ENCODE data around the gene HMGN4. TPM values are rescaled to one million over a fixed set of nuclear protein-coding genes. Genes with fewer than 3 reads are reported as not detected.
A peak's percentile ranks its signal among the peaks of the same experiment; 100 is the strongest.
"Not testable (repeated sequence)": the region's sequence is repeated elsewhere in the genome, so short reads cannot be mapped to it uniquely, and the experiment has no call there.

Gene HMGN4
- total and polyA plus RNA-seq, 2 donors, result 62.1 to 110 TPM

GRCh38 chr6:26500102-26500501 is 38.1 kb upstream of the HMGN4 start, which contains the start of gene BTN1A1:
Gene BTN1A1, plus strand, starts transcription at chr6:26500303. Its CDS starts 984 bp downstream, at chr6:26501287.
- Histone ChIP-seq H3K4me3 (ENCODE audit: low read length in 2 of 2) (no peak within 1 kb of the TSS), H3K36me3 (ENCODE audit: control insufficient read depth in 2 of 2, insufficient read depth in 2 of 2, low read length in 1 of 2) (no peaks in the 10 kb centered on the region), H3K27ac (ENCODE audit: low read depth in 1 of 2, low read length in 1 of 2) (no peak within 1 kb of the TSS), H3K27me3 (ENCODE audit: control insufficient read depth in 2 of 2, insufficient read depth in 1 of 2, low read length in 1 of 2) (peaks cover 10 to 32% of the 10 kb centered on the region in 2 donors), H3K4me1 (ENCODE audit: control insufficient read depth in 2 of 2, insufficient read depth in 2 of 2, low read length in 2 of 2) (peaks cover 5 to 13% of the 10 kb centered on the region in 2 donors), H3K9me3 (ENCODE audit: control insufficient read depth in 2 of 2, insufficient read depth in 1 of 2, low read length in 1 of 2) (no peaks in the 10 kb centered on the region)
- WGBS, result 48% methylated on average over 2 of the region's 2 CpGs
- DNase-seq (ENCODE audit: low read depth in 6 of 9, low spot score in 9 of 9), result no peak

DNA sequence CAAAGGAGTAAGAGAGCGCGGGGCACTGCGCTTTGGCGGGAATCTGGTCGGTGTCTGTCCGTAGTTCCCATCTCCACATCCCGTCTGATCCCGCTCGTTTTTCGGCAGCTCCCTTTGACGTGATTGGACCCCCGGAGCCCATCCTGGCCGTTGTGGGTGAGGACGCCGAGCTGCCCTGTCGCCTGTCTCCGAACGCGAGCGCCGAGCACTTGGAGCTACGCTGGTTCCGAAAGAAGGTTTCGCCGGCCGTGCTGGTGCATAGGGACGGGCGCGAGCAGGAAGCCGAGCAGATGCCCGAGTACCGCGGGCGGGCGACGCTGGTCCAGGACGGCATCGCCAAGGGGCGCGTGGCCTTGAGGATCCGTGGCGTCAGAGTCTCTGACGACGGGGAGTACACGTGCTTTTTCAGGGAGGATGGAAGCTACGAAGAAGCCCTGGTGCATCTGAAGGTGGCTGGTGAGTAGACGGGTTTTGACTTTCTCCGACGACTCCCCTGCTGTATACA is 36.6 kb upstream of the HMGN4 start:
- WGBS, result 13% methylated on average over 49 of the region's 49 CpGs

GRCh38 chr6:26502165-26502564 is 36.0 kb upstream of the HMGN4 start:
- Histone ChIP-seq H3K27me3 (ENCODE audit: control insufficient read depth in 2 of 2, insufficient read depth in 1 of 2, low read length in 1 of 2) (peaks cover 10 to 32% of the 10 kb centered on the region in 2 donors), H3K9me3 (ENCODE audit: control insufficient read depth in 2 of 2, insufficient read depth in 1 of 2, low read length in 1 of 2) (no peaks in the 10 kb centered on the region), H3K27ac (ENCODE audit: low read depth in 1 of 2, low read length in 1 of 2) (no peak overlapping the region), H3K36me3 (ENCODE audit: control insufficient read depth in 2 of 2, insufficient read depth in 2 of 2, low read length in 1 of 2) (no peaks in the 10 kb centered on the region), H3K4me3 (ENCODE audit: low read length in 2 of 2) (peak overlapping the region in 1 of 2 donors; percentile 42), H3K4me1 (ENCODE audit: control insufficient read depth in 2 of 2, insufficient read depth in 2 of 2, low read length in 2 of 2) (peaks cover 3 to 13% of the 10 kb centered on the region in 2 donors)
- DNase-seq (ENCODE audit: low read depth in 6 of 9, low spot score in 9 of 9), result no peak

More for the DNA sequence above, 36.6 kb upstream of the HMGN4 start:
- peak in 5 of 9 donors; percentile 1 to 40 (median 16) for DNase-seq (ENCODE audit: low read depth in 6 of 9, low spot score in 9 of 9)
- peak overlapping the region; percentile 25 to 42 for H3K4me3 ChIP-seq (ENCODE audit: low read length in 2 of 2)
- H3K27me3 ChIP-seq (ENCODE audit: control insufficient read depth in 2 of 2, insufficient read depth in 1 of 2, low read length in 1 of 2), result peaks cover 10 to 32% of the 10 kb centered on the region in 2 donors
- H3K36me3 ChIP-seq (ENCODE audit: control insufficient read depth in 2 of 2, insufficient read depth in 2 of 2, low read length in 1 of 2), result no peaks in the 10 kb centered on the region
- no peak overlapping the region for H3K27ac ChIP-seq (ENCODE audit: low read depth in 1 of 2, low read length in 1 of 2)
- no peaks in the 10 kb centered on the region for H3K9me3 ChIP-seq (ENCODE audit: control insufficient read depth in 2 of 2, insufficient read depth in 1 of 2, low read length in 1 of 2)
- peaks cover 5 to 13% of the 10 kb centered on the region in 2 donors for H3K4me1 ChIP-seq (ENCODE audit: control insufficient read depth in 2 of 2, insufficient read depth in 2 of 2, low read length in 2 of 2)

- H3K27ac ChIP-seq (ENCODE audit: low read depth in 1 of 2, low read length in 1 of 2), result no peak overlapping the region
Observed at GRCh38 chr6:26502626-26503025, 35.5 kb upstream of the HMGN4 start.

DNA sequence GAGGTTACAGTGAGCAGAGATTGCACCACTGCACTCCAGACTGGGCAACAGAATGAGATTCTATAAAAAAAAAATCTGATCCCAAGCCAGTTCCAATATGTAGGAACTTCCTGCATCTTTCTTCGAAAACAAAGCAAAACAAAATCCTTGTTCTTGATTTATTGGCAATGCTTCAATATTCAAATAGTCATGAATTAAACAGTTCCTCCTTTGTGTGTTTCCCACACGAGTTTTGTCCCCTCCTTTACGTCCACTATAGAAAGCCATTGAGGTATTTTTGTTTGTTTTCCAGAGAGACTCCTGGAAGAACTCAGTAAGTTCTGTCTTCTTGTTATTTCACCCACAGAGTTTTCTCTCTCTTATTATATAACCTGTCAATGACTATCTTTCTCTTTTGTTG is 30.5 kb upstream of the HMGN4 start:
- no peak overlapping the region for H3K27ac ChIP-seq (ENCODE audit: low read depth in 1 of 2, low read length in 1 of 2)
- H3K4me3 ChIP-seq (ENCODE audit: low read length in 2 of 2), result no peak overlapping the region
- peaks cover 0 to 6% of the 10 kb centered on the region in 2 donors for H3K27me3 ChIP-seq (ENCODE audit: control insufficient read depth in 2 of 2, insufficient read depth in 1 of 2, low read length in 1 of 2)
- H3K36me3 ChIP-seq (ENCODE audit: control insufficient read depth in 2 of 2, insufficient read depth in 2 of 2, low read length in 1 of 2), result no peaks in the 10 kb centered on the region
- 84% methylated on average over 3 of the region's 3 CpGs for WGBS
- no peaks in the 10 kb centered on the region for H3K9me3 ChIP-seq (ENCODE audit: control insufficient read depth in 2 of 2, insufficient read depth in 1 of 2, low read length in 1 of 2)
- DNase-seq (ENCODE audit: low read depth in 6 of 9, low spot score in 9 of 9), result no peak
- no peaks in the 10 kb centered on the region for H3K4me1 ChIP-seq (ENCODE audit: control insufficient read depth in 2 of 2, insufficient read depth in 2 of 2, low read length in 2 of 2)

More at GRCh38 chr6:26502626-26503025, 35.5 kb upstream of the HMGN4 start:
- Histone ChIP-seq H3K27me3 (ENCODE audit: control insufficient read depth in 2 of 2, insufficient read depth in 1 of 2, low read length in 1 of 2) (peaks cover 10 to 32% of the 10 kb centered on the region in 2 donors), H3K36me3 (ENCODE audit: control insufficient read depth in 2 of 2, insufficient read depth in 2 of 2, low read length in 1 of 2) (no peaks in the 10 kb centered on the region), H3K4me1 (ENCODE audit: control insufficient read depth in 2 of 2, insufficient read depth in 2 of 2, low read length in 2 of 2) (peaks cover 3 to 13% of the 10 kb centered on the region in 2 donors), H3K4me3 (ENCODE audit: low read length in 2 of 2) (no peak overlapping the region), H3K9me3 (ENCODE audit: control insufficient read depth in 2 of 2, insufficient read depth in 1 of 2, low read length in 1 of 2) (no peaks in the 10 kb centered on the region)
- WGBS, result 95% methylated on average over 3 of the region's 3 CpGs
- DNase-seq (ENCODE audit: low read depth in 6 of 9, low spot score in 9 of 9), result no peak

GRCh38 chr6:26511033-26511432 is 27.1 kb upstream of the HMGN4 start:
- WGBS, result 97% methylated on average over 8 of the region's 8 CpGs

DNA sequence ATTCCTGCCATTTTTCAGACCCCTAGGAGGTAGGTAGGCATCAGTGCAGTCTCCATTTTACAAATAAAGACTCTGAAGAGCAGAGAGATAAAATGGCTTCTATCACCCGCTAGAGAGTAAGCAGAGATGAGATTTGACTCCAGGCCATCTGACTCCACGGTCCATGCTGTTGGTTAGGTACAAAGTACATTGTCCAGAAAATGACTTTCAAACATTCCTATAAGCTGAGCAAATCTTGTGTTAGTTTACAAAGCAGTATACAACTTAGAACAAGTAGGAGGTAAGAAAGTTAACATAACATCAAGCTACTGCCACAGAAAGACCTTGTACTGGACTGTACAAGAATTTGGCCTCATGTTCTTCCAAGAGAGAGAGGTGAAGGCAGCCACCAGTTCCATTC is 23.2 kb upstream of the HMGN4 start:
- no peaks in the 10 kb centered on the region for H3K9me3 ChIP-seq (ENCODE audit: control insufficient read depth in 2 of 2, insufficient read depth in 1 of 2, low read length in 1 of 2)
- 97% methylated on average over 2 of the region's 2 CpGs for WGBS
- no peaks in the 10 kb centered on the region for H3K27me3 ChIP-seq (ENCODE audit: control insufficient read depth in 2 of 2, insufficient read depth in 1 of 2, low read length in 1 of 2)
- H3K36me3 ChIP-seq (ENCODE audit: control insufficient read depth in 2 of 2, insufficient read depth in 2 of 2, low read length in 1 of 2), result no peaks in the 10 kb centered on the region
- H3K4me3 ChIP-seq (ENCODE audit: low read length in 2 of 2), result no peak overlapping the region
- no peak for DNase-seq (ENCODE audit: low read depth in 6 of 9, low spot score in 9 of 9)
- no peaks in the 10 kb centered on the region for H3K4me1 ChIP-seq (ENCODE audit: control insufficient read depth in 2 of 2, insufficient read depth in 2 of 2, low read length in 2 of 2)
- H3K27ac ChIP-seq (ENCODE audit: low read depth in 1 of 2, low read length in 1 of 2), result no peak overlapping the region

More at GRCh38 chr6:26511033-26511432, 27.1 kb upstream of the HMGN4 start:
- H3K4me3 ChIP-seq (ENCODE audit: low read length in 2 of 2); H3K36me3 ChIP-seq (ENCODE audit: control insufficient read depth in 2 of 2, insufficient read depth in 2 of 2, low read length in 1 of 2); H3K9me3 ChIP-seq (ENCODE audit: control insufficient read depth in 2 of 2, insufficient read depth in 1 of 2, low read length in 1 of 2); H3K27me3 ChIP-seq (ENCODE audit: control insufficient read depth in 2 of 2, insufficient read depth in 1 of 2, low read length in 1 of 2); DNase-seq (ENCODE audit: low read depth in 6 of 9, low spot score in 9 of 9); H3K4me1 ChIP-seq (ENCODE audit: control insufficient read depth in 2 of 2, insufficient read depth in 2 of 2, low read length in 2 of 2); H3K27ac ChIP-seq (ENCODE audit: low read depth in 1 of 2, low read length in 1 of 2): not testable (repeated sequence)

GRCh38 chr6:26516481-26517427 is 21.4 kb upstream of the HMGN4 start:
- H3K9me3 ChIP-seq (ENCODE audit: control insufficient read depth in 2 of 2, insufficient read depth in 1 of 2, low read length in 1 of 2), result no peaks in the 10 kb centered on the region
- H3K4me3 ChIP-seq (ENCODE audit: low read length in 2 of 2), result no peak overlapping the region
- 91% methylated on average over 9 of the region's 9 CpGs for WGBS
- H3K36me3 ChIP-seq (ENCODE audit: control insufficient read depth in 2 of 2, insufficient read depth in 2 of 2, low read length in 1 of 2), result no peaks in the 10 kb centered on the region
- no peak for DNase-seq (ENCODE audit: low read depth in 6 of 9, low spot score in 9 of 9)
- H3K27ac ChIP-seq (ENCODE audit: low read depth in 1 of 2, low read length in 1 of 2), result no peak overlapping the region
- H3K27me3 ChIP-seq (ENCODE audit: control insufficient read depth in 2 of 2, insufficient read depth in 1 of 2, low read length in 1 of 2), result no peaks in the 10 kb centered on the region
- H3K4me1 ChIP-seq (ENCODE audit: control insufficient read depth in 2 of 2, insufficient read depth in 2 of 2, low read length in 2 of 2), result peaks cover 5 to 6% of the 10 kb centered on the region in 2 donors

DNA sequence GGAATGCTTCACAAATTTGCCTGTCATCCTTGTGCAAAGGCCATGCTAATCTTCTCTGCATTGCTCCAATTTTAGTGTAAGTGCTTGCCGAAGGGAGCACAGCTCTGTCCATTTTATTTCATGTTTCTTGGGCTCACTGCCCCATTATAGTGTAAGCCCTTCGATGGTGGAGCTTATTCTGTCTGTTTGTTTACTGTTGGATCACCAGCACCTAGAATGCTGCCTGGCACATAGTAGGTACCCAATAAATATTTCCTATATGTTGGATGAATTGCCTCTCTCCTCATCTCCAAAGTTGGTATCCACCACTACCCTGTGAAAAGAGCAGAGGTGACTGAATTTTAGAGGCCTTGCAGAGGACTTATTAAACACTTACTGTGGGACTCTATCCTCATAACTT is 18.8 kb upstream of the HMGN4 start:
- Histone ChIP-seq H3K4me3 (ENCODE audit: low read length in 2 of 2) (no peak overlapping the region), H3K4me1 (ENCODE audit: control insufficient read depth in 2 of 2, insufficient read depth in 2 of 2, low read length in 2 of 2) (peaks cover 5 to 8% of the 10 kb centered on the region in 2 donors), H3K27me3 (ENCODE audit: control insufficient read depth in 2 of 2, insufficient read depth in 1 of 2, low read length in 1 of 2) (no peaks in the 10 kb centered on the region), H3K9me3 (ENCODE audit: control insufficient read depth in 2 of 2, insufficient read depth in 1 of 2, low read length in 1 of 2) (no peaks in the 10 kb centered on the region), H3K27ac (ENCODE audit: low read depth in 1 of 2, low read length in 1 of 2) (no peak overlapping the region), H3K36me3 (ENCODE audit: control insufficient read depth in 2 of 2, insufficient read depth in 2 of 2, low read length in 1 of 2) (no peaks in the 10 kb centered on the region)
- no peak for DNase-seq (ENCODE audit: low read depth in 6 of 9, low spot score in 9 of 9)
- 97% methylated on average over 2 of the region's 2 CpGs for WGBS

All from thymus (tissue), 11 donors.